Posterior cingulate gyrus (tissue), 11 donors: ENCODE data around the gene ADAMTS3.

ENCODE experiments used
- DNase-seq, 10 donors: peaks; one replicate each; pipeline versions ENCODE4 v3.0.0 to v3.0.0-alpha.2; 2020 to 2021; ENCODE audit warnings: mixed read lengths in 3 of 10
- intact Hi-C: fragments of 100-400 bp; cut with DNase I; formaldehyde crosslinking; loops from one replicate; pipeline ENCODE4 v1.15.1; 2023

The ADAMTS3 gene

GRCh38 chr4:72424006-72424405 is 145.0 kb downstream of the ADAMTS3 start:
- intact Hi-C loops: no loop called here
- no peak for DNase-seq

- intact Hi-C loops: no loop called here
- no peak for DNase-seq
These were observed 146.6 kb downstream of the ADAMTS3 start for GRCh38 chr4:72422416-72422815.

GRCh38 chr4:72418458-72418857 is 150.6 kb downstream of the ADAMTS3 start:
- intact Hi-C loops: no loop called here
- peak in 6 of 10 donors; percentile 23 to 84 (median 45) for DNase-seq

- no peak for DNase-seq
- intact Hi-C loops: no loop called here
These were observed 158.9 kb downstream of the ADAMTS3 start for GRCh38 chr4:72410158-72410557.

GRCh38 chr4:72408568-72408967 is 160.5 kb downstream of the ADAMTS3 start:
- no peak for DNase-seq
- intact Hi-C loops: no loop called here

- DNase-seq: no peak
- intact Hi-C loops: no loop called here
These were observed 163.6 kb downstream of the ADAMTS3 start for GRCh38 chr4:72405417-72405816.

- no peak for DNase-seq
- intact Hi-C loops: no loop called here
These were observed 171.7 kb downstream of the ADAMTS3 start for GRCh38 chr4:72397314-72397713.

- intact Hi-C loops: no loop called here
- no peak for DNase-seq
These were observed 174.9 kb downstream of the ADAMTS3 start for GRCh38 chr4:72394012-72394663.

GRCh38 chr4:72391281-72391680 is 177.7 kb downstream of the ADAMTS3 start:
- intact Hi-C loops: no loop called here
- DNase-seq: no peak

- intact Hi-C loops: no loop called here
These were observed 178.6 kb downstream of the ADAMTS3 start for GRCh38 chr4:72390409-72390808.

GRCh38 chr4:72388521-72388920 is 180.5 kb downstream of the ADAMTS3 start:
- DNase-seq: no peak
- intact Hi-C loops: no loop called here

More at GRCh38 chr4:72390409-72390808, 178.6 kb downstream of the ADAMTS3 start:
- DNase-seq: no peak

GRCh38 chr4:72387959-72388358 is 181.1 kb downstream of the ADAMTS3 start:
- intact Hi-C loops: no loop called here
- DNase-seq: peak in 1 of 10 donors; percentile 40

- no peak for DNase-seq
- intact Hi-C loops: no loop called here
These were observed 185.6 kb downstream of the ADAMTS3 start for GRCh38 chr4:72383439-72383838.

GRCh38 chr4:72378901-72379300 is 190.1 kb downstream of the ADAMTS3 start:
- intact Hi-C loops: no loop called here
- DNase-seq: no peak

- DNase-seq: no peak
- intact Hi-C loops: no loop called here
These were observed 191.4 kb downstream of the ADAMTS3 start for GRCh38 chr4:72377491-72378194.

- intact Hi-C loops: no loop called here
- no peak for DNase-seq
These were observed 192.1 kb downstream of the ADAMTS3 start for GRCh38 chr4:72376901-72377300.

GRCh38 chr4:72375073-72375736 is 193.8 kb downstream of the ADAMTS3 start:
- intact Hi-C loops: no loop called here
- DNase-seq: no peak

GRCh38 chr4:72374159-72374558 is 194.9 kb downstream of the ADAMTS3 start:
- intact Hi-C loops: no loop called here
- no peak for DNase-seq

GRCh38 chr4:72366601-72367000 is 202.4 kb downstream of the ADAMTS3 start:
- DNase-seq: no peak
- intact Hi-C loops: no loop called here

GRCh38 chr4:72365981-72366380 is 203.0 kb downstream of the ADAMTS3 start:
- intact Hi-C loops: no loop called here

GRCh38 chr4:72365016-72365415 is 204.0 kb downstream of the ADAMTS3 start:
- intact Hi-C loops: no loop called here
- no peak for DNase-seq

More at GRCh38 chr4:72365981-72366380, 203.0 kb downstream of the ADAMTS3 start:
- DNase-seq: no peak

GRCh38 chr4:72360075-72360474 is 208.9 kb downstream of the ADAMTS3 start:
- DNase-seq: no peak

More at GRCh38 chr4:72360075-72360474, 208.9 kb downstream of the ADAMTS3 start:
- intact Hi-C loops: no loop called here
